Epithelial cell of prostate (primary cell): ENCODE data around the gene CLTA.
"Not testable (repeated sequence)": the region's sequence is repeated elsewhere in the genome, so short reads cannot be mapped to it uniquely, and the experiment has no call there.

ENCODE experiments used
- DNase-seq: peaks from one replicate; pipeline ENCODE4 v3.0.0-alpha.2; 2011; ENCODE audit warnings: low read depth, low spot score
- H3K27ac ChIP-seq: fragments of 450-650 bp; 2 replicates; pipeline ENCODE4 v1.5.1; 2017; ENCODE audit warnings: mild to moderate bottlenecking

CLTA gene

GRCh38 chr9:36221667-36222066, 30.9 kb downstream of the CLTA start:
- DNase-seq = no peak
- no peak overlapping the region for H3K27ac ChIP-seq

GRCh38 chr9:36222449-36222848, 31.7 kb downstream of the CLTA start:
- no peak for DNase-seq

GRCh38 chr9:36237230-36237629, 46.5 kb downstream of the CLTA start:
- no peak for DNase-seq
- no peak overlapping the region for H3K27ac ChIP-seq

More at GRCh38 chr9:36222449-36222848, 31.7 kb downstream of the CLTA start:
- peak overlapping the region; percentile 30 for H3K27ac ChIP-seq

GRCh38 chr9:36239205-36239604, 48.5 kb downstream of the CLTA start:
- not testable (repeated sequence) for H3K27ac ChIP-seq, DNase-seq

GRCh38 chr9:36239675-36240074, 49.0 kb downstream of the CLTA start:
- not testable (repeated sequence) for DNase-seq, H3K27ac ChIP-seq

GRCh38 chr9:36245906-36246305, 55.2 kb downstream of the CLTA start:
- H3K27ac ChIP-seq = no peak overlapping the region
- no peak for DNase-seq

GRCh38 chr9:36247356-36247755, 56.6 kb downstream of the CLTA start:
- DNase-seq = no peak
- H3K27ac ChIP-seq = no peak overlapping the region

- not testable (repeated sequence) for H3K27ac ChIP-seq, DNase-seq
Measured at GRCh38 chr9:36248061-36248460, 57.3 kb downstream of the CLTA start.

- no peak for DNase-seq
- H3K27ac ChIP-seq = peak overlapping the region; percentile 50
Measured at GRCh38 chr9:36249189-36249588, 58.5 kb downstream of the CLTA start.

GRCh38 chr9:36250079-36250478, 59.4 kb downstream of the CLTA start:
- H3K27ac ChIP-seq = peak overlapping the region; percentile 50
- peak; percentile 36 for DNase-seq

GRCh38 chr9:36251428-36251827, 60.7 kb downstream of the CLTA start:
- no peak for DNase-seq
- H3K27ac ChIP-seq = no peak overlapping the region

GRCh38 chr9:36258208-36258995, 67.7 kb downstream of the CLTA start, which contains the start of gene GNE:
TSS of gene GNE (minus strand) at chr9:36258448. CDS start at chr9:36249355, 9,093 bp downstream.
- DNase-seq = peak; percentile 46
- peak within 1 kb of the TSS; percentile 66 for H3K27ac ChIP-seq

- no peak for DNase-seq
- H3K27ac ChIP-seq = peak overlapping the region; percentile 66
Measured at GRCh38 chr9:36258996-36259533, 68.3 kb downstream of the CLTA start.
